ENCODE results near the gene POFUT1.
A peak's percentile ranks its signal among the peaks of the same experiment; 100 is the strongest.

Gene POFUT1

GRCh38 chr20:32206760-32207625 lies 687 bp upstream of the POFUT1 start:
- no peak for DNase-seq (ENCODE audit: low spot score)

DNA sequence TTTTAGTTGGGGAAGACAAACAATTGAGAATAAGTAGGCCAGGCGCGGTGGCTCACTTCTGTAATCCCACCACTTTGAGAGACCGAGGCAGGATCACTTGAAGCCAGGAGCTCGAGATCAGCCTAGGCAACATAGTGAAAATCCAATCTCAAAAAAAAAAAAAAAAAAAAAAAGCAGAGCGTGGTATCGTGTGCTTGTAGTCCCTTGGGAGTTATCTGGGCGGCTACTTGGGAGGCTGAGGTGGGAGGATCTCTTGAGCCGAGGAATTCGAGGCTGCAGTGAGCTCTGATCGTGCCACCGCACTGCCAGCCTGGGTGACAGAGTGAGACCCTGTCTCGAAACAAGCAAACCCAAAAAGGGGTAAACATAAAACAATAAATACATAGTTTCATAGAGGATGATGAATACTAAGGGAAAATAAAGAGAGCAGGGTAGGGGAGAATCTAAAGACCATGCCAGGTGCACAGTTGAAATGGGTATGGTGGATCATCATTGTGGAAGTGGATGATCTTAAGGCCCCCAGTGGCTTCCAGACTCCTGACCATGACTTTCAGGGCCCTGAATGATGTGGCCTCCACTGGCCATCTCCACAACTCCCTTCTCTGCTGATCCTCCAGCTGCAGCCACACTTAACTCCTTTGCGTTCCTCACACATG lies 947 bp downstream of the POFUT1 start:
- no peak for DNase-seq (ENCODE audit: low spot score)

DNA sequence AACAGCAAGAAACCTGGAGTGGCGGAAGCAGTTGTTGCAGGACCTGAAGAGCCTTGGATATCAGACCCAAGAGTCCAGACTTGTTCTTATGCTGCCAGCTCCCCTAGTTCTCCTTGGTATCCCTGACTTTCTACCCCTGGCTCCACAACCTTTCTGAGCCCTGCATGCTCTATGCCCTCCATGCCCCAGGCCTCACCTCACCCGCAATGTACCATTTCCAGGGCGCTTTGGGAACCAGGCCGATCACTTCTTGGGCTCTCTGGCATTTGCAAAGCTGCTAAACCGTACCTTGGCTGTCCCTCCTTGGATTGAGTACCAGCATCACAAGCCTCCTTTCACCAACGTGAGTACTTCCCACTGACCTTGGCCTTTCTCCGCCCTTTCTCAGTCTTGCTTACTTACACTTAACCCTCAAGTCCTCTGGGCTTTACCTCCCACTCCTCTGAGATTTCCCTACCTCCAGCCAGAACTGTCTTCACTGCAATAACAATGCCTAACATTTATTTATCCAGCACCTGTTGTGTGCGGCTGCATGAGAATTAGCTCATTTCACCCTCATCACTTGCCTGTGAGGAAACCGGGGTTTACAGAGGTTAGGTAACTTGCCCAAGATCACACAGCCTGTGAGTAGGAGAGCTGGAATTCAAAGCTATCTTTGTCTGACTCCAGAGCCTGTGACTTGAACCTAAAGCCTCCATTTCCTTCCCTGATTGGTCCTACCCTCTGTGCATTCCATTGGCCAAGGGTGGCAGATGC lies 2.3 kb downstream of the POFUT1 start:
- DNase-seq (ENCODE audit: low spot score): no peak

GRCh38 chr20:32213870-32214269 lies 6.2 kb downstream of the POFUT1 start:
- DNase-seq (ENCODE audit: low spot score): no peak

GRCh38 chr20:32215147-32215546 lies 7.5 kb downstream of the POFUT1 start:
- no peak for DNase-seq (ENCODE audit: low spot score)

- no peak for DNase-seq (ENCODE audit: low spot score)
Observed at GRCh38 chr20:32215729-32216128, 8.0 kb downstream of the POFUT1 start.

GRCh38 chr20:32216179-32217142 lies 8.8 kb downstream of the POFUT1 start:
- no peak for DNase-seq (ENCODE audit: low spot score)

DNA sequence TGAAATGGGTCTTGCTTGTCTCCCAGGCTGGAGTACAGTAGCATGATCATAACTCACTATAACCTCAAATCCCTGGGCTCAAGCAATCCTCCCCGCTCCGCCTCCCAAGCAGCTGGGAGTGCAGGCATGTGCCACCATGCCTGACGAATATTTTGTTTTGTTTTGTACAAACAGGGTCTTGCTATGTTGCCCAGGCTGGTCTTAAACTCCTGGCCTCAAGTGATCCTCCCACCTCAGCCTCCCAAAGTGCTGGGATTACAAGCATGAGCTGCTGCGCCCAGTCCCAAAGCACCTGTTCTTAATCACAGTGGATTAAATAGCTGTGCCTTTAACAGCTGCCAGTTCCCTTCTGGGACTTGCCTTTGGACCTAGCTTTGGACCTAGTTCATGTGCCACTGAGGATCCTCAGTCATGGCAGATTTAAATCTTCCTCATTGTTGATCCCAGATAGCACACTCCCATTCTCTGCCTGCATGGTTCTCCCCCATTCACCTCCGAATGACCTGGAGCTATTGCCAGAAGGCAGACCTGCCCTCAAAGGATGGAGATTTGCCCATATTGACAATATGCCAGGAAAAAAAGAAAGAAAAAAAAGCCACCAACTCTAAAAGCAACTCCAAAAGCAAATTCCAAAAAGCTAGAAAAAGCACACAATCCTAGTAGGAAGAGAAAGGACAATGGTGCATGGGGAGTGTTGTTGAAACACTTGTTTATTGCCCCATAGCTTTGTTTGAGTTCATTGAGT lies 10.6 kb downstream of the POFUT1 start:
- DNase-seq (ENCODE audit: low spot score): no peak

GRCh38 chr20:32224463-32224862 lies 16.8 kb downstream of the POFUT1 start:
- DNase-seq (ENCODE audit: low spot score): no peak

DNA sequence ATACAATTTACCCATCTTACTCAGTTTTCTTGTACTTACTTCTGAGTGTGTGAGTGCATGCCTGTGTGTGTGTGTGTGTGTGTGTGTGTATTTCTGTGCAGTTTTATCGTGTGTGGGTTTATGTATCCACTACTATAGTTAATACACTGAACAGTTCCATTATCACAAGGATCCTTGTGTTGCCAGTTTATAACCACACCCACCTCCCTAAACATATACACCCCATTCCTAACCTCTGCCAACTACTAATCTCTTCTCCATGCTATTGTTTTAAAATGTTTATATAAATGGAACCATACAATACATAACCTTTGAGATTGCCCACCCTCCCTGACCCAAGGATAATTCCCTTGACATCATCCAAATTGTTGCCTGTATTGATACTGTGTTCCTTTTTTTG lies 18.7 kb downstream of the POFUT1 start:
- no peak for DNase-seq (ENCODE audit: low spot score)

GRCh38 chr20:32227306-32227705 lies 19.6 kb downstream of the POFUT1 start:
- DNase-seq (ENCODE audit: low spot score): no peak

DNA sequence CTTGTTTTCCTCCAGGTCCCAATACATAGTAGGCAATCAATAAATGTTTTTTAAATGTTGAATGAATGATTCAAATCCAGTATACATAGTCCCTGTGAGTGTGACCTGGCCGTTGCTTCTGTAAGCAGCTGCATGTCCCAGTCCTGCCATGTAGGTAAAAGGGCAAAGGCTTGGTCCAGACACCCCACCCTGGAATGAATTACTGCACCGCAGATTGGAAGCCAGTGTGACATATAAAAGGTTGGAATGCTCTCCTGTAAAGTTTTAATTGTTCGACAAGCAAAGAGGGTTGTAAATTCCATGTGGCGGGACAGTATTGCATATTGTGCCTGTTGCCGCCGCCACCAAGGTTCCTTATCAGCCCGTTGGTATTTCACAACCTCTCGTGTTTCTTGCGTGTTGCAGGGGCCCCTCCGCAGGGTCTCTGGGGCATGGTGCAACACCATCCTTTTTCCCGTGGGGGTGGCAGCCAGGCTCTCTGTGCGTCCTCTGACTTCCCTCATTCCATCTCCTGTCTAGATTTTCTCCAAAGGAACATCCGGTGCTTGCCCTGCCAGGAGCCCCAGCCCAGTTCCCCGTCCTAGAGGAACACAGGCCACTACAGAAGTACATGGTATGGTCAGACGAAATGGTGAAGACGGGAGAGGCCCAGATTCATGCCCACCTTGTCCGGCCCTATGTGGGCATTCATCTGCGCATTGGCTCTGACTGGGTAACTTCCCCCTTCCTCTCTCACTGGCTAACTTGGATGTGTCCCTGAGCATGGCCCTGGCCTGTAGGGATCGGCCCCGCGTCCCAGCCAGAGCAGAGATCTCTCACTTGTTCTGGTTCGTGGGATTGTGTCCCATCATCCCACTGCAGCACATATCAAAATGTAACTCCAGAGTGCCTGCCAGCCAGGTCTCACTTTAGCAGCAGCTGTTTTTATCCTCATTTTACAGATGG lies 20.3 kb downstream of the POFUT1 start:
- DNase-seq (ENCODE audit: low spot score): no peak

- DNase-seq (ENCODE audit: low spot score): no peak
Observed at GRCh38 chr20:32229251-32229747, 21.6 kb downstream of the POFUT1 start.

DNA sequence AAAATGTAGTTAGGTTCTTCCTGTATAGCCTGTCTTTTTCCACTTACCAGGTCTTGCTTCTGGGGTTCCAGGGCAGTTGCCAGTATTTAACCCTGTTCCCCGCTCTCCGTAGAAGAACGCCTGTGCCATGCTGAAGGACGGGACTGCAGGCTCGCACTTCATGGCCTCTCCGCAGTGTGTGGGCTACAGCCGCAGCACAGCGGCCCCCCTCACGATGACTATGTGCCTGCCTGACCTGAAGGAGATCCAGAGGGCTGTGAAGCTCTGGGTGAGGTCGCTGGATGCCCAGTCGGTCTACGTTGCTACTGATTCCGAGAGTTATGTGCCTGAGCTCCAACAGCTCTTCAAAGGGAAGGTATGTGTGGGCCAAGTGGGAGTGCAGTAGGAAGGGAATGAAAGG lies 23.0 kb downstream of the POFUT1 start:
- no peak for DNase-seq (ENCODE audit: low spot score)

DNA sequence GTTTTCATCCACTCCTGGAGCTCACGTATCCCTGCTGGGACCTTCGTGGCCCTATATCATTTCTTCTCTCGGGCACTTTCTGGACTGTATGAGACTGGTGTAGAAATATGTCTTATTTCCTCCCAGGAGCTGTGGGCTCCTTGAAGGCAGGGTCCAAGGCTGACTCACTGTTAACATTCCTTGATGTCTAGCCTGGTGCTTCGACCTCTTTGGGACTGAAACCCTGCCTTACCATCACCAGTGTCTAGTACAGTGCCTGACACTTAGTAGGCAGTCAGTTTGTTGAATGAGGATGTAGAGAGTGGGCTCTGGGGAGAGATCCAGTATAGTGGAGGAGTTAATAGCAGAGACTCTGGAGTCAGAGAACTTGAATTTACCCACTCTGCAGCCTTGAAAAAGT lies 23.6 kb downstream of the POFUT1 start:
- DNase-seq (ENCODE audit: low spot score): no peak

DNA sequence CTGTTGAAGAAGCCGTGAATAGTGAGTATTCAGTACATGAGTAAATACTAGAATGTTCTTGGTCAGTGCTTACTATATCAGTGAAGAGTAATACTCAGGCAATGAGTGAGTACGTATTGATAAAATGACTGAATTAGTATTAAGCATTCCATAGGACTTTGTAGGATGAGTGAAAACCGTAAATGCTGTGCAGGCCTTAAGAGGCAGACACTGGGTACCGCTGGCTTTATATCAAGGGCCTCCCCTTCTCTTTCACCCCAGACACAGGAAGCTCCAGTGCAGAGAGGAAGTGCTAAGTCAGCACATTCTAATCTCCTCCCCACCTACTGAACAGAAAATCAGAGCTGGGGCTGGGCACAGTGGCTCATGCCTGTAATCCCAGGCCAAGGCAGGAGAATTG lies 24.2 kb downstream of the POFUT1 start:
- DNase-seq (ENCODE audit: low spot score): peak; percentile 23

DNA sequence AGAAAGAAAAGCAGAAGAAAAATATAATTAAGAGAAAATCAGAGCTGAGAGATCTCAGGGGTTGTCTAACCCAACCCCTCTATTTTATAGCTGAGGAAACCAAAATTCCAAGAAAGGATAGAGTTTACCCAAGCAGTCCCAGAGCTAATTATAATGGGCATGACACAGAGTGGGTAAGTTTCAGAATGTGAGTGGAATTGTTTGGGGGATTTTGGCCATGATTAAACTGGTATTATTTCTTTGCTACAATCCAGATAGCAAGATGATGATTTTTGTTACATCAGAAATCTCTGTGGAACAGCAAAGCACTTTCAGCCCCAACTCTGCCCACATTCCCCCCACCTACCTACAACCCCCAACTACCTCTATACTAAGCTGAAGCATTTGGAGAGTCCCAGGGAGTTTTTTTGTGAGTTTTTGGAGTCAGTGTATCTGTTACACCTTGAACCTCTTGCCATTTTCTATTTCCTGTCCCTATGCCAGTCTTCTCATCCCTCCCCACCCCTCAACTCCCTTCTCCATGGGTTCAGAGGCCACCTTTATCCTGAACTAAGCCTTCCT lies 24.7 kb downstream of the POFUT1 start:
- DNase-seq (ENCODE audit: low spot score): no peak

DNA sequence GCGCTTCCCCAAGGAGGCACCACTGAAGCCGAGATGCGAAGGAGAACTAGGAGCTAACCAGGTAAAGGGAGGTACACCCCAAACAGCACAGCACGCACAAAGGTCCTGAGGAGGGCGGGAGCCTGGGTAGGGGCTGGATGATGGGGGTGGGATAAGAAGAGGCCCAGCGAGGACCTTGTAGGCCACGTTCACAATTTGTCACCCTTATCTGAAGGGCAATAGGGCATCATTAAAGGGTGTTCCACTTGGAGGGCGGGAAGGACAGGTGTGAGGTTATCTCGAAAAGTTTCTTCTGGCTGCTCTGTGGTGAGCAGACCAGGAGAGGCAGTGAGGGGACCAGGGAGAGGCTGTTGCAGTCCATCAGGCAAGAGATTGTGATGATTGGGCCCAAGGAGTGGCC lies 25.6 kb downstream of the POFUT1 start:
- no peak for DNase-seq (ENCODE audit: low spot score)

- DNase-seq (ENCODE audit: low spot score): no peak
Observed at GRCh38 chr20:32234135-32234808, 26.6 kb downstream of the POFUT1 start.

All from germinal center (tissue), 1 donor.